ENCODE results near the gene NUDT6.

DNA sequence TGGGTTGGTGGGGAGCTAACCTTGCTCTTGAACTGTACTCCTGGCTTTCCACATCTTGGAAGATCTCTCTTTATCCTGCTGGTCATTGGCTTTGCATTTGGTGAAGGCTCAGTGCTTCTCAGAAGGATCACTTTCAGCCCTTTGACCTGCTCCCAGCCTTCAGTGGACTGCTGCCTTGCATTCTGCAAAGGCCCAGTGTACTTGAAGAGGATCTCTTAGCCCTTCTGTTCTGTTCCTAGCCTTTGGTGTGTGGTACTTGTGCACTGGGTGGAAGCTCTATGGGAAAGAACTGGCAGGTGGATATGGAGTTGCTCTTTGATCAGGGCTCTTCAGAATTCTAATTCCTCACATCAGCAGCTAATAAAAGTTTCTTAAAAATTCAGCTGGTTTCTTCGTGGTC, 49.3 kb downstream of the NUDT6 start:
- TF ChIP-seq POLR2A (IDR thresholded peaks at IDR 0.05): no peak
- TF ChIP-seq, protein P1, sequence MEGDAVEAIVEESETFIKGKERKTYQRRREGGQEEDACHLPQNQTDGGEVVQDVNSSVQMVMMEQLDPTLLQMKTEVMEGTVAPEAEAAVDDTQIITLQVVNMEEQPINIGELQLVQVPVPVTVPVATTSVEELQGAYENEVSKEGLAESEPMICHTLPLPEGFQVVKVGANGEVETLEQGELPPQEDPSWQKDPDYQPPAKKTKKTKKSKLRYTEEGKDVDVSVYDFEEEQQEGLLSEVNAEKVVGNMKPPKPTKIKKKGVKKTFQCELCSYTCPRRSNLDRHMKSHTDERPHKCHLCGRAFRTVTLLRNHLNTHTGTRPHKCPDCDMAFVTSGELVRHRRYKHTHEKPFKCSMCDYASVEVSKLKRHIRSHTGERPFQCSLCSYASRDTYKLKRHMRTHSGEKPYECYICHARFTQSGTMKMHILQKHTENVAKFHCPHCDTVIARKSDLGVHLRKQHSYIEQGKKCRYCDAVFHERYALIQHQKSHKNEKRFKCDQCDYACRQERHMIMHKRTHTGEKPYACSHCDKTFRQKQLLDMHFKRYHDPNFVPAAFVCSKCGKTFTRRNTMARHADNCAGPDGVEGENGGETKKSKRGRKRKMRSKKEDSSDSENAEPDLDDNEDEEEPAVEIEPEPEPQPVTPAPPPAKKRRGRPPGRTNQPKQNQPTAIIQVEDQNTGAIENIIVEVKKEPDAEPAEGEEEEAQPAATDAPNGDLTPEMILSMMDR (IDR thresholded peaks at IDR 0.05): no peak
